HepG2 (cell line): ENCODE measurements around the gene C15orf62. TPM values are rescaled to one million over a fixed set of nuclear protein-coding genes. Genes with fewer than 3 reads are reported as not detected.

Experiments
- ATAC-seq: fragments of 200-7000 bp; cut with Tn5 transposase; 3 replicates; pipeline ENCODE4 v1.9.1; 2020; ENCODE audit warnings: mild to moderate bottlenecking, moderate library complexity
- BruUV-seq: library from RNA; stranded (reverse); fragments of 400-500 nt; replicated peaks from 2 replicates; lab custom pipeline; 2021; lab: Mats Ljungman, UMichigan
- CTCF ChIA-PET: fragments of 300-600 bp; formaldehyde crosslinking; extraction: SDS; loops from one replicate; lab custom pipeline; 2021; ENCODE audit warnings: low total read pairs, inconsistent platforms, low intra/inter-chr PET ratio; lab: Yijun Ruan, JAX
- POLR2A ChIA-PET: fragments of 350-600 bp; sonication (Branson Sonifier 250); formaldehyde crosslinking; loops from one replicate; lab custom pipeline; 2020; ENCODE audit warnings: antibody characterized with exemption, inconsistent platforms; lab: Yijun Ruan, JAX
- DNase-seq: peaks from one replicate; pipeline ENCODE4 v3.0.0-alpha.2; 2015; ENCODE audit warnings: low spot score
- FAIRE-seq: peaks from 3 replicates; lab custom pipeline; 2011; peaks lifted over from hg19 to GRCh38; lab: Jason Lieb, UNC
- H2AFZ ChIP-seq: one replicate; pipeline ENCODE4 v1.6.1; 2011; ENCODE audit warnings: low read length, inconsistent platforms
- H3K27ac ChIP-seq: fragments of 300-600 bp; 3 replicates; pipeline ENCODE4 v1.8.0; 2011; ENCODE audit warnings: mixed run types, mild to moderate bottlenecking, mixed read lengths, low read length, inconsistent platforms; ENCODE audit not compliant: insufficient read depth; ENCODE audit errors: extremely low read length
- H3K27me3 ChIP-seq, 2 experiments: fragments of 200-600 bp in 1 of 2; 2 replicates in 1 of 2; 3 replicates in 1 of 2; pipeline versions ENCODE4 v1.6.0 to v1.8.0; 2011; ENCODE audit warnings: low read length in 2 of 2, mild to moderate bottlenecking in 2 of 2, moderate library complexity in 2 of 2, inconsistent platforms in 1 of 2; ENCODE audit not compliant: insufficient read depth in 2 of 2, control insufficient read depth in 1 of 2
- H3K36me3 ChIP-seq, 2 experiments: fragments of 200-600 bp in 1 of 2; replicated peaks in 1 of 2; 2 replicates in 1 of 2; 3 replicates in 1 of 2; pipeline versions ENCODE4 v1.5.1 to v1.8.0; 2011; ENCODE audit warnings: low read length in 2 of 2, inconsistent platforms in 1 of 2; ENCODE audit not compliant: insufficient read depth in 2 of 2, control insufficient read depth in 1 of 2
- H3K4me1 ChIP-seq: 2 replicates; pipeline ENCODE4 v1.5.1; 2012; ENCODE audit warnings: low read length, inconsistent platforms; ENCODE audit not compliant: insufficient read depth
- H3K4me2 ChIP-seq: 2 replicates; pipeline ENCODE4 v1.6.0; 2011; ENCODE audit warnings: low read depth, low read length, inconsistent platforms
- H3K4me3 ChIP-seq, 3 experiments: fragments of 200-600 bp in 1 of 3; sonication (generic), shearing (Covaris generic) in 1 of 3; replicated peaks in 1 of 3; 2 replicates each; pipeline ENCODE4 v1.5.1; 2011 to 2016; ENCODE audit warnings: low read length in 3 of 3, inconsistent platforms in 2 of 3, low read depth in 2 of 3, mild to moderate bottlenecking in 2 of 3, control low read depth in 1 of 3, mixed read lengths in 1 of 3; ENCODE audit not compliant: insufficient read depth in 1 of 3
- H3K79me2 ChIP-seq: one replicate; pipeline ENCODE4 v1.6.1; 2011; ENCODE audit warnings: low read length, inconsistent platforms; ENCODE audit not compliant: insufficient read depth
- H3K9ac ChIP-seq: 2 replicates; pipeline ENCODE4 v1.6.0; 2011; ENCODE audit warnings: mild to moderate bottlenecking, low read depth, low read length, inconsistent platforms; ENCODE audit not compliant: insufficient read depth
- H3K9me3 ChIP-seq: 2 replicates; pipeline ENCODE4 v1.5.1; 2012; ENCODE audit warnings: mild to moderate bottlenecking, low read length
- H4K20me1 ChIP-seq: 2 replicates; pipeline ENCODE4 v1.6.0; 2011; ENCODE audit warnings: inconsistent platforms, mild to moderate bottlenecking, low read length, moderate library complexity; ENCODE audit not compliant: insufficient read depth
- NKX3-1 ChIP-seq: sonication (generic); formaldehyde crosslinking; IDR thresholded peaks from 2 replicates; pipeline ENCODE4 v1.5.0; 2020; ENCODE audit warnings: missing genetic modification reagents
- PHF21A ChIP-seq: sonication (generic); formaldehyde crosslinking; IDR thresholded peaks from 2 replicates; pipeline ENCODE4 v1.5.0; 2020; ENCODE audit warnings: mild to moderate bottlenecking, missing genetic modification reagents
- ZNF232 ChIP-seq: sonication (generic); formaldehyde crosslinking; IDR thresholded peaks from 2 replicates; pipeline ENCODE4 v1.4.0; 2020; ENCODE audit warnings: missing genetic modification reagents, borderline replicate concordance
- WGBS: methylation state at CpG from one replicate; pipeline ENCODE4 v1.1.6; 2017; ENCODE audit warnings: low lambda C conversion rate; 5-methylcytosine and 5-hydroxymethylcytosine counted together
- in situ Hi-C: cut with HindIII; loops from 2 replicates; pipeline ENCODE4 v1.10.0; 2017; ENCODE audit warnings: low pct_unique_long_range_greater_than_20kb; ENCODE audit not compliant: extremely low pct_ligation_motif_present
- intact Hi-C: fragments of 100-400 bp; cut with micrococcal nuclease; formaldehyde crosslinking; loops from one replicate; pipeline ENCODE4 v1.10.0; 2022; ENCODE audit not compliant: unreplicated experiment
- polyA plus RNA-seq, 8 experiments: library from polyadenylated mRNA; depleted of rRNA in 3 of 8; stranded (reverse) in 7 of 8; unstranded in 1 of 8; fragments of >200 nt; fragmentation: Illumina TruSeq in 4 of 8; extraction: Trizol in 4 of 8; gene quantifications; 2 replicates each; pipeline versions ENCODE4 v1.2.1 to v1.2.3, GENCODE V29; 2011 to 2016; ENCODE audit warnings: low read depth in 4 of 8, missing spikeins in 1 of 8, mixed read lengths in 1 of 8; ENCODE audit not compliant: insufficient read depth in 1 of 8
- total RNA-seq, 5 experiments: library from RNA; depleted of rRNA; stranded (reverse); fragments of >200 nt; fragmentation: Illumina TruSeq; extraction: Trizol; gene quantifications; 2 replicates each; pipeline ENCODE4 v1.2.3, GENCODE V29; 2016; ENCODE audit warnings: low read depth in 1 of 5
- TF ChIP-seq, protein P1 (sequence below): sonication (generic); formaldehyde crosslinking; IDR thresholded peaks from 2 replicates; pipeline ENCODE4 v1.4.0; 2020; ENCODE audit warnings: mild to moderate bottlenecking, low read depth, missing genetic modification reagents
- TF ChIP-seq, protein P2 (sequence below): IDR thresholded peaks from 2 replicates; pipeline ENCODE4 v1.6.1; 2016; ENCODE audit warnings: missing compliant biosample characterization, missing genetic modification reagents, borderline replicate concordance
- TF ChIP-seq, protein P3 (sequence below): sonication (generic); formaldehyde crosslinking; IDR thresholded peaks from 2 replicates; pipeline ENCODE4 v1.8.0; 2022; ENCODE audit warnings: mild to moderate bottlenecking, missing genetic modification reagents; ENCODE audit not compliant: insufficient replicate concordance

Gene C15orf62
- total and polyA plus RNA-seq, 2 of the 13 experiments (the other 11 are each of a cell fraction or from before 2014, with no cell fraction given): 0.51 to 1.1 TPM

DNA sequence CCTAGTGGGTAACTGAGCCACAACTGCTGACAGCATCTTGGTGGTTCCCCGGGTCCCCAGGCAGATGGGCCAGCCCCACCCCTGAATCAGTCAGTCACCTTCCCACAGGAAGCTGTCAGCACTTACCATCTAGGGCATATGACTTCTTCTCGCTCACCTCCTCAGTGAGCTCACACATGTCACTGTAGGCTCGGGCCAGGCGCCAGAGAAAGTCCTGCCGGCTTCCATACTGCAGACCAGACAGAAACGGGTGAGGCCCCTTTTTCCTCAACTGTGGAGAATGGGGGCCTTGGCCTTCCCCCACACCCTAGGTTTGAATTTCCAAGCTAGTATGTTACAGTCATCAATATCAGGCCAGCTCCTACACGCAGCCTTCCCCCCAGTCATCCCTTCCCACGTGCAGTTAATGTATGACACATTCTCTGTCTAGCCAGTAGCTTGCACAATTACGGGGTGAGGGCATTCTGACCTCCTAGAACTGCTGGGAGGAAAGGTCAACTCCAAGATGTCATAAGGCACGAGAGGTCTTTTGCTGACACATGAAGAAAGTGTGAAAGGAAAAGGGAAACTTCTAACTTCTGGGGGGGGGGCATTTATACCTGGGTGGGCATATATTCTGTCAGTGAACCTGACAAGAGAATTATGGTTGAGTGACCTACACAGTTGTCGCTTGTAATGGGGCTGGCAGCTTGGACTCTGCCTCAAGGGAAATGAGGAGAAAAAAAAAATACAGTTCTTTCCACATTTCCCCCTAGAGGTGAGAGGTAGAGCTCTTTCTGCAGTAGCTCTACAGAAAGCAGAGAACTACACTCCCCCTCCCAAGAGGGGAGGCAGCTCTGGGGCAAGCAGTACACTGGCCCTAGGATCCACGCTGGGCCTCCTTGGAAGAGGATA, 25.6 kb upstream of the C15orf62 start (continued):
- TF ChIP-seq, protein P1, sequence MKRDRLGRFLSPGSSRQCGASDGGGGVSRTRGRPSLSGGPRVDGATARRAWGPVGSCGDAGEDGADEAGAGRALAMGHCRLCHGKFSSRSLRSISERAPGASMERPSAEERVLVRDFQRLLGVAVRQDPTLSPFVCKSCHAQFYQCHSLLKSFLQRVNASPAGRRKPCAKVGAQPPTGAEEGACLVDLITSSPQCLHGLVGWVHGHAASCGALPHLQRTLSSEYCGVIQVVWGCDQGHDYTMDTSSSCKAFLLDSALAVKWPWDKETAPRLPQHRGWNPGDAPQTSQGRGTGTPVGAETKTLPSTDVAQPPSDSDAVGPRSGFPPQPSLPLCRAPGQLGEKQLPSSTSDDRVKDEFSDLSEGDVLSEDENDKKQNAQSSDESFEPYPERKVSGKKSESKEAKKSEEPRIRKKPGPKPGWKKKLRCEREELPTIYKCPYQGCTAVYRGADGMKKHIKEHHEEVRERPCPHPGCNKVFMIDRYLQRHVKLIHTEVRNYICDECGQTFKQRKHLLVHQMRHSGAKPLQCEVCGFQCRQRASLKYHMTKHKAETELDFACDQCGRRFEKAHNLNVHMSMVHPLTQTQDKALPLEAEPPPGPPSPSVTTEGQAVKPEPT (CRISPR knock-in tag): no peak
- no peak for TF ChIP-seq PHF21A
- TF ChIP-seq, protein P2, sequence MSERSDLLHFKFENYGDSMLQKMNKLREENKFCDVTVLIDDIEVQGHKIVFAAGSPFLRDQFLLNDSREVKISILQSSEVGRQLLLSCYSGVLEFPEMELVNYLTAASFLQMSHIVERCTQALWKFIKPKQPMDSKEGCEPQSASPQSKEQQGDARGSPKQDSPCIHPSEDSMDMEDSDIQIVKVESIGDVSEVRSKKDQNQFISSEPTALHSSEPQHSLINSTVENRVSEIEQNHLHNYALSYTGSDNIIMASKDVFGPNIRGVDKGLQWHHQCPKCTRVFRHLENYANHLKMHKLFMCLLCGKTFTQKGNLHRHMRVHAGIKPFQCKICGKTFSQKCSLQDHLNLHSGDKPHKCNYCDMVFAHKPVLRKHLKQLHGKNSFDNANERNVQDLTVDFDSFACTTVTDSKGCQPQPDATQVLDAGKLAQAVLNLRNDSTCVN (CRISPR knock-in tag): no peak

DNA sequence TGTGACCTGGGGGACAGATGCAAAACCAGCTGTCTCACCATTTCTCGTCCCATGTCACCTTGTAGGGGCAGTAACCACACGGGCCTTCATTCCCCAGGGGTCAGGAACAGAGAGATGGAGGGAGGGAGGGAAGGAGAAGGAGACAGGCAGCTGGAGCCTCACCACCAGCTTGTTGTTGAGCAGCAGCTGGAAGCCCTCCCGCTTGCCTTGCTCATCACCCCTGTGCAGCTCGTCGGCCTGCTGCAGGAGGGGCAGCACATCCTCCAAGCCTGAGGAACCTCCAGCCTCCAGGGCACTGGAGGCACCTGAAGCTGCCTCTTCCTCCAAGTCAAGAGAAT, 25.0 kb upstream of the C15orf62 start:
- H2AFZ ChIP-seq: no peak overlapping the region
- CTCF ChIA-PET: no interaction called here
- no peak for FAIRE-seq
- intact Hi-C loops (loop anchor here (5.0 kb wide), 2 partner anchors 67 to 148 kb away; partner anchors contain the start of gene VPS18), in situ Hi-C loops (no loop called here)
- 100% methylated on average over 2 of the region's 5 CpGs for WGBS
- H3K4me3 ChIP-seq: no peak overlapping the region
- TF ChIP-seq, protein P3, sequence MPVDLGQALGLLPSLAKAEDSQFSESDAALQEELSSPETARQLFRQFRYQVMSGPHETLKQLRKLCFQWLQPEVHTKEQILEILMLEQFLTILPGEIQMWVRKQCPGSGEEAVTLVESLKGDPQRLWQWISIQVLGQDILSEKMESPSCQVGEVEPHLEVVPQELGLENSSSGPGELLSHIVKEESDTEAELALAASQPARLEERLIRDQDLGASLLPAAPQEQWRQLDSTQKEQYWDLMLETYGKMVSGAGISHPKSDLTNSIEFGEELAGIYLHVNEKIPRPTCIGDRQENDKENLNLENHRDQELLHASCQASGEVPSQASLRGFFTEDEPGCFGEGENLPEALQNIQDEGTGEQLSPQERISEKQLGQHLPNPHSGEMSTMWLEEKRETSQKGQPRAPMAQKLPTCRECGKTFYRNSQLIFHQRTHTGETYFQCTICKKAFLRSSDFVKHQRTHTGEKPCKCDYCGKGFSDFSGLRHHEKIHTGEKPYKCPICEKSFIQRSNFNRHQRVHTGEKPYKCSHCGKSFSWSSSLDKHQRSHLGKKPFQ (CRISPR knock-in tag): no peak
- no peak for TF ChIP-seq NKX3-1
- TF ChIP-seq ZNF232: no peak
- no peak overlapping the region for H3K4me2 ChIP-seq
- H3K9me3 ChIP-seq: no peaks in the 10 kb centered on the region
- H3K79me2 ChIP-seq: no peaks in the 10 kb centered on the region
- H4K20me1 ChIP-seq: no peaks in the 10 kb centered on the region
- no TSS peak for BruUV-seq
- H3K27me3 ChIP-seq: no peaks in the 10 kb centered on the region
- peaks cover 10 to 69% of the 10 kb centered on the region in 2 experiments; a peak in 4 of 5 replicates for H3K36me3 ChIP-seq
- POLR2A ChIA-PET: no interaction called here
- H3K9ac ChIP-seq: no peak overlapping the region
- no peak for DNase-seq
- ATAC-seq: no peak
- H3K4me1 ChIP-seq: peaks cover 7% of the 10 kb centered on the region; the same call in 1 of the 2 replicates
- no peak overlapping the region for H3K27ac ChIP-seq
